IgD-negative memory B cell (primary cell): Measurements from ENCODE around the gene PPP1R7. TPM values are rescaled to one million over a fixed set of nuclear protein-coding genes. Genes with fewer than 3 reads are reported as not detected.

Experiments
- H3K27ac Mint-ChIP-seq, 3 donors: one replicate each; pipeline ENCODE4 v1.8.0; 2020 to 2022; ENCODE audit warnings: mild to moderate bottlenecking in 3 of 3, mixed read lengths in 3 of 3, moderate library complexity in 1 of 3
- H3K27me3 Mint-ChIP-seq: one replicate; pipeline ENCODE4 v1.8.0; 2021; ENCODE audit warnings: mixed read lengths
- H3K36me3 Mint-ChIP-seq: one replicate; pipeline ENCODE4 v1.8.0; 2020; ENCODE audit warnings: mild to moderate bottlenecking, mixed read lengths
- H3K4me1 Mint-ChIP-seq, 3 donors: one replicate each; pipeline ENCODE4 v1.8.0; 2020 to 2022; ENCODE audit warnings: mixed read lengths in 3 of 3, mild to moderate bottlenecking in 1 of 3
- H3K4me3 Mint-ChIP-seq, 4 donors: one replicate each; pipeline ENCODE4 v1.8.0; 2020 to 2022; ENCODE audit warnings: mild to moderate bottlenecking in 4 of 4, mixed read lengths in 4 of 4, moderate library complexity in 3 of 4
- H3K9me3 Mint-ChIP-seq, 3 donors: one replicate each; pipeline ENCODE4 v1.8.0; 2020 to 2021; ENCODE audit warnings: mixed read lengths in 3 of 3, mild to moderate bottlenecking in 1 of 3
- polyA plus RNA-seq: library from polyadenylated mRNA; unstranded; fragments of 300-500 nt; fragmentation: Illumina TruSeq; gene quantifications from one replicate; pipeline ENCODE4 v1.2.3, GENCODE V29; 2021

Gene PPP1R7
- polyA plus RNA-seq, 1 donor from 2014 or later: 94.7 TPM

- peak overlapping the region in 1 of 4 donors; percentile 37 for H3K4me3 Mint-ChIP-seq
- peaks cover 0 to 1% (median 0%) of the 10 kb centered on the region in 3 donors for H3K4me1 Mint-ChIP-seq
- no peaks in the 10 kb centered on the region for H3K9me3 Mint-ChIP-seq
- no peaks in the 10 kb centered on the region for H3K27me3 Mint-ChIP-seq
- H3K27ac Mint-ChIP-seq: peak overlapping the region in 1 of 3 donors; percentile 60
- peaks cover 2% of the 10 kb centered on the region for H3K36me3 Mint-ChIP-seq
These were observed 74.0 kb downstream of the PPP1R7 start for GRCh38 chr2:241224018-241224850.

GRCh38 chr2:241224851-241225438 lies 74.7 kb downstream of the PPP1R7 start:
- H3K4me1 Mint-ChIP-seq: no peaks in the 10 kb centered on the region
- H3K36me3 Mint-ChIP-seq: peaks cover 3% of the 10 kb centered on the region
- H3K27me3 Mint-ChIP-seq: no peaks in the 10 kb centered on the region
- no peaks in the 10 kb centered on the region for H3K9me3 Mint-ChIP-seq
- H3K27ac Mint-ChIP-seq: peak overlapping the region in 1 of 3 donors; percentile 60
- H3K4me3 Mint-ChIP-seq: no peak overlapping the region

- Mint-ChIP-seq H3K27ac (no peak overlapping the region), H3K27me3 (no peaks in the 10 kb centered on the region), H3K4me3 (no peak overlapping the region), H3K36me3 (peaks cover 6% of the 10 kb centered on the region), H3K4me1 (no peaks in the 10 kb centered on the region), H3K9me3 (no peaks in the 10 kb centered on the region)
These were observed 75.3 kb downstream of the PPP1R7 start for GRCh38 chr2:241225545-241225944.

GRCh38 chr2:241225983-241226382 lies 75.7 kb downstream of the PPP1R7 start:
- Mint-ChIP-seq H3K4me1 (no peaks in the 10 kb centered on the region), H3K27me3 (no peaks in the 10 kb centered on the region), H3K27ac (no peak overlapping the region), H3K4me3 (no peak overlapping the region), H3K36me3 (peaks cover 6% of the 10 kb centered on the region), H3K9me3 (no peaks in the 10 kb centered on the region)

GRCh38 chr2:241226723-241227572 lies 76.7 kb downstream of the PPP1R7 start:
- Mint-ChIP-seq H3K36me3 (peaks cover 11% of the 10 kb centered on the region), H3K4me3 (no peak overlapping the region), H3K27me3 (no peaks in the 10 kb centered on the region), H3K27ac (no peak overlapping the region), H3K9me3 (no peaks in the 10 kb centered on the region), H3K4me1 (no peaks in the 10 kb centered on the region)

GRCh38 chr2:241227594-241227993 lies 77.3 kb downstream of the PPP1R7 start:
- no peaks in the 10 kb centered on the region for H3K9me3 Mint-ChIP-seq

GRCh38 chr2:241228081-241228859 lies 78.0 kb downstream of the PPP1R7 start:
- Mint-ChIP-seq H3K9me3 (no peaks in the 10 kb centered on the region), H3K27ac (no peak overlapping the region), H3K27me3 (no peaks in the 10 kb centered on the region), H3K4me1 (no peaks in the 10 kb centered on the region), H3K36me3 (peaks cover 11% of the 10 kb centered on the region), H3K4me3 (peak overlapping the region in 1 of 4 donors; percentile 79)

More at GRCh38 chr2:241227594-241227993, 77.3 kb downstream of the PPP1R7 start:
- H3K36me3 Mint-ChIP-seq: peaks cover 11% of the 10 kb centered on the region
- no peak overlapping the region for H3K27ac Mint-ChIP-seq
- no peaks in the 10 kb centered on the region for H3K4me1 Mint-ChIP-seq
- peak overlapping the region in 2 of 4 donors; percentile 49 to 79 for H3K4me3 Mint-ChIP-seq
- no peaks in the 10 kb centered on the region for H3K27me3 Mint-ChIP-seq

- H3K27me3 Mint-ChIP-seq: no peaks in the 10 kb centered on the region
- H3K36me3 Mint-ChIP-seq: peaks cover 13% of the 10 kb centered on the region
- no peak overlapping the region for H3K4me3 Mint-ChIP-seq
- H3K9me3 Mint-ChIP-seq: no peaks in the 10 kb centered on the region
- no peak overlapping the region for H3K27ac Mint-ChIP-seq
- H3K4me1 Mint-ChIP-seq: no peaks in the 10 kb centered on the region
These were observed 78.7 kb downstream of the PPP1R7 start for GRCh38 chr2:241228860-241229516.

GRCh38 chr2:241229563-241230401 lies 79.5 kb downstream of the PPP1R7 start:
- Mint-ChIP-seq H3K4me3 (no peak overlapping the region), H3K27ac (no peak overlapping the region), H3K27me3 (no peaks in the 10 kb centered on the region), H3K9me3 (no peaks in the 10 kb centered on the region), H3K4me1 (no peaks in the 10 kb centered on the region), H3K36me3 (peaks cover 13% of the 10 kb centered on the region)

GRCh38 chr2:241230435-241230834 lies 80.2 kb downstream of the PPP1R7 start:
- Mint-ChIP-seq H3K4me3 (no peak overlapping the region), H3K27me3 (no peaks in the 10 kb centered on the region), H3K36me3 (peaks cover 13% of the 10 kb centered on the region), H3K9me3 (no peaks in the 10 kb centered on the region), H3K4me1 (no peaks in the 10 kb centered on the region), H3K27ac (no peak overlapping the region)

- Mint-ChIP-seq H3K27ac (no peak overlapping the region), H3K36me3 (peaks cover 18% of the 10 kb centered on the region), H3K4me3 (no peak overlapping the region), H3K9me3 (no peaks in the 10 kb centered on the region), H3K4me1 (peaks cover 0 to 1% (median 0%) of the 10 kb centered on the region in 3 donors), H3K27me3 (no peaks in the 10 kb centered on the region)
These were observed 82.7 kb downstream of the PPP1R7 start for GRCh38 chr2:241232736-241233575.
